Right ventricle myocardium inferior (tissue), 1 donor: ENCODE data around the gene C19orf47. TPM values are rescaled to one million over a fixed set of nuclear protein-coding genes. Genes with fewer than 3 reads are reported as not detected.

Experiments
- ATAC-seq: fragments of 200-7000 bp; cut with Tn5 transposase; one replicate; pipeline ENCODE4 v1.9.1; 2020; ENCODE audit warnings: mild to moderate bottlenecking, moderate library complexity
- DNase-seq: peaks from one replicate; pipeline ENCODE4 v3.0.0; 2021; ENCODE audit errors: missing footprints
- intact Hi-C: fragments of 100-400 bp; cut with DNase I; formaldehyde crosslinking; loops from one replicate; pipeline ENCODE4 v1.11.0; 2022
- microRNA-seq: library from miRNA; unstranded; fragments of <30 nt; microRNA quantifications from one replicate; pipeline ENCODE4 v1.2.0, GENCODE V29; 2020
- total RNA-seq: library from RNA; stranded (reverse); fragmentation: NEBNext Ultra II Directional; extraction: Animal tissue kit (Norgen Biotek cat#: 25700); gene quantifications from one replicate; pipeline ENCODE4 v1.2.1, GENCODE V29; 2021
- donor health status: DM: no; HTN: yes; CAD: no; lungs with severe emphysema.

C19orf47 gene
- total RNA-seq, 1 donor from 2014 or later, result 222 TPM

- ATAC-seq (no peak), DNase-seq (no peak)
- intact Hi-C loops, result no loop called here
These were observed 70.7 kb downstream of the C19orf47 start for GRCh38 chr19:40277356-40278059.

GRCh38 chr19:40274585-40275544 is 73.3 kb downstream of the C19orf47 start:
- intact Hi-C loops, result no loop called here
- ATAC-seq (no peak), DNase-seq (no peak)

GRCh38 chr19:40273469-40274360 is 74.5 kb downstream of the C19orf47 start:
- ATAC-seq, result peak; percentile 34
- DNase-seq, result no peak
- intact Hi-C loops, result no loop called here

- intact Hi-C loops, result no loop called here
- no peak for ATAC-seq
- DNase-seq, result no peak
These were observed 75.9 kb downstream of the C19orf47 start for GRCh38 chr19:40272261-40272660.

GRCh38 chr19:40271706-40272105 is 76.5 kb downstream of the C19orf47 start:
- intact Hi-C loops, result no loop called here
- no peak for DNase-seq
- no peak for ATAC-seq

- DNase-seq (no peak), ATAC-seq (no peak)
- intact Hi-C loops, result no loop called here
These were observed 77.7 kb downstream of the C19orf47 start for GRCh38 chr19:40270362-40271089.

Small RNAs within 50 kb of the gene (microRNA-seq; reads per million reads assigned to microRNA genes)
- gene MIR641 (26.0 reads per million, percentile 36 among the genes with 10 or more reads in this experiment), gene MIR6796 (not detected)

Other genes with a start within 250 kb of the C19orf47 start
- gene MAP3K10, start 157.0 kb downstream of the C19orf47 start, total RNA-seq, result 22.7 TPM
- gene TTC9B, start 130.0 kb downstream of the C19orf47 start, total RNA-seq, result not detected
- gene CCNP, start 121.7 kb downstream of the C19orf47 start, total RNA-seq, result not detected
- 114 TPM for gene AKT2, start 63.1 kb downstream of the C19orf47 start, total RNA-seq
- 169 TPM for gene PLD3, start 298 bp upstream of the C19orf47 start, total RNA-seq
- gene HIPK4, start 41.8 kb upstream of the C19orf47 start, total RNA-seq, result not detected
- gene PRX, start 65.0 kb upstream of the C19orf47 start, total RNA-seq, result 3.5 TPM
- gene SERTAD1, start 77.6 kb upstream of the C19orf47 start, total RNA-seq, result 12.0 TPM
- gene SERTAD3, start 95.9 kb upstream of the C19orf47 start, total RNA-seq, result 28.2 TPM
- gene BLVRB, start 117.3 kb upstream of the C19orf47 start, total RNA-seq, result 127 TPM
- gene SPTBN4, start 118.6 kb upstream of the C19orf47 start, total RNA-seq, result 5.1 TPM
- 20.6 TPM for gene SHKBP1, start 228.5 kb upstream of the C19orf47 start, total RNA-seq